Measurements from ENCODE around the gene ARHGEF17. TPM values are rescaled to one million over a fixed set of nuclear protein-coding genes. Genes with fewer than 3 reads are reported as not detected.

The ARHGEF17 gene
- total RNA-seq, 1 experiment from 2014 or later: 22.3 TPM

DNA sequence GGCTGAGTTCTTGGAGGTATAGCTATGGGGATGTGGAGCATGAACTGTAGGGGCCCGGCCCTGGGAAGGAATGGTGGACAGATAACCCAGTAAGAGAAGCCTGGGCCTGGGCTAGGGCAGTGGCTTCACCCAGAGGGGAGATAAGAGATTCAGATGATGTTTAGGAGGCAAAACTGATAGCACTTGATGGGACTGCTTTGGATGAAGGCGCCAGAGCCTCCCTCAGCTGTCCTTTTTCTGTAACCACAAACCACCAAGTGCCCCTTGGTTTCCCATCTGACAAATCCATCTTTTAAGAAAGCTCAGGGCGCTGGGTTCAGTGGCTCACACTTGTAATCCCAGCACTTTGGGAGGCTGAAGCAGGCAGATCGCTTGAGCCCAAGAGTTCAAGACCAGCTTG lies 91.6 kb downstream of the ARHGEF17 start:
- Mint-ChIP-seq H3K36me3 (ENCODE audit: insufficient read depth, unreplicated experiment) (peaks cover 27% of the 10 kb centered on the region), H3K4me3 (ENCODE audit: low read depth, unreplicated experiment) (no peak overlapping the region), H3K4me1 (ENCODE audit: low read depth, unreplicated experiment) (no peaks in the 10 kb centered on the region), H3K27me3 (ENCODE audit: unreplicated experiment) (no peaks in the 10 kb centered on the region), H3K9me3 (ENCODE audit: low read depth, unreplicated experiment) (no peaks in the 10 kb centered on the region), H3K27ac (ENCODE audit: unreplicated experiment) (no peak overlapping the region)
- CTCF ChIA-PET: interaction anchor here (1.8 kb wide), 1 partner anchor 49 kb away, joined by 8 read pairs; no protein-coding TSS in a partner anchor
- BruUV-seq (replicated peaks): no TSS peak
- TF ChIP-seq, protein P1, sequence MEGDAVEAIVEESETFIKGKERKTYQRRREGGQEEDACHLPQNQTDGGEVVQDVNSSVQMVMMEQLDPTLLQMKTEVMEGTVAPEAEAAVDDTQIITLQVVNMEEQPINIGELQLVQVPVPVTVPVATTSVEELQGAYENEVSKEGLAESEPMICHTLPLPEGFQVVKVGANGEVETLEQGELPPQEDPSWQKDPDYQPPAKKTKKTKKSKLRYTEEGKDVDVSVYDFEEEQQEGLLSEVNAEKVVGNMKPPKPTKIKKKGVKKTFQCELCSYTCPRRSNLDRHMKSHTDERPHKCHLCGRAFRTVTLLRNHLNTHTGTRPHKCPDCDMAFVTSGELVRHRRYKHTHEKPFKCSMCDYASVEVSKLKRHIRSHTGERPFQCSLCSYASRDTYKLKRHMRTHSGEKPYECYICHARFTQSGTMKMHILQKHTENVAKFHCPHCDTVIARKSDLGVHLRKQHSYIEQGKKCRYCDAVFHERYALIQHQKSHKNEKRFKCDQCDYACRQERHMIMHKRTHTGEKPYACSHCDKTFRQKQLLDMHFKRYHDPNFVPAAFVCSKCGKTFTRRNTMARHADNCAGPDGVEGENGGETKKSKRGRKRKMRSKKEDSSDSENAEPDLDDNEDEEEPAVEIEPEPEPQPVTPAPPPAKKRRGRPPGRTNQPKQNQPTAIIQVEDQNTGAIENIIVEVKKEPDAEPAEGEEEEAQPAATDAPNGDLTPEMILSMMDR (IDR thresholded peaks at IDR 0.05; ENCODE audit: unreplicated experiment): no peak
- no peak for DNase-seq
- intact Hi-C loops (cut with micrococcal nuclease; ENCODE audit: unreplicated experiment): no loop called here

DNA sequence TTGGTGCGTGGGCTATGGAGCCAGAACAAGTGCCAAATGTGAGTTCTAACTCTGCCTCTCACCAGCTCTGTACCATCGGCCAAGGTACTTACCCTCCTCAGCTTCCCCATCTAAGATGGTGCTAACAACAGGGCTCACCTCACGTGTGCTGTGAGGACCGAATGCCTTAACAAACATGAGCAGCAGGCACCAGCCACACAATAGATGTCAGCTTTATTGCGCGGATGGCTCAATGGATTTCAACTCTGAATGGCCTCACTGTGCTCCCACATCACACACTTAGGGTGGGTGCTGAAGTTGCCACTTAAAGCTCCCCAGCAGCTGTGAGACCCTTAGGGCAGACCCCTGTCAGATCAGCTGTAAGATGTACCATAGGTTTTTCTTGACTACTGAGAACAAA lies 92.2 kb downstream of the ARHGEF17 start:
- CTCF ChIA-PET: interaction anchor here (1.8 kb wide), 1 partner anchor 49 kb away, joined by 8 read pairs; no protein-coding TSS in a partner anchor
- Mint-ChIP-seq H3K36me3 (ENCODE audit: insufficient read depth, unreplicated experiment) (peaks cover 23% of the 10 kb centered on the region), H3K27ac (ENCODE audit: unreplicated experiment) (no peak overlapping the region), H3K27me3 (ENCODE audit: unreplicated experiment) (no peaks in the 10 kb centered on the region), H3K9me3 (ENCODE audit: low read depth, unreplicated experiment) (no peaks in the 10 kb centered on the region), H3K4me1 (ENCODE audit: low read depth, unreplicated experiment) (no peaks in the 10 kb centered on the region), H3K4me3 (ENCODE audit: low read depth, unreplicated experiment) (no peak overlapping the region)
- intact Hi-C loops (cut with micrococcal nuclease; ENCODE audit: unreplicated experiment): no loop called here
- no TSS peak for BruUV-seq (replicated peaks)
- TF ChIP-seq, protein P1 (IDR thresholded peaks at IDR 0.05; ENCODE audit: unreplicated experiment): no peak
- no peak for DNase-seq

DNA sequence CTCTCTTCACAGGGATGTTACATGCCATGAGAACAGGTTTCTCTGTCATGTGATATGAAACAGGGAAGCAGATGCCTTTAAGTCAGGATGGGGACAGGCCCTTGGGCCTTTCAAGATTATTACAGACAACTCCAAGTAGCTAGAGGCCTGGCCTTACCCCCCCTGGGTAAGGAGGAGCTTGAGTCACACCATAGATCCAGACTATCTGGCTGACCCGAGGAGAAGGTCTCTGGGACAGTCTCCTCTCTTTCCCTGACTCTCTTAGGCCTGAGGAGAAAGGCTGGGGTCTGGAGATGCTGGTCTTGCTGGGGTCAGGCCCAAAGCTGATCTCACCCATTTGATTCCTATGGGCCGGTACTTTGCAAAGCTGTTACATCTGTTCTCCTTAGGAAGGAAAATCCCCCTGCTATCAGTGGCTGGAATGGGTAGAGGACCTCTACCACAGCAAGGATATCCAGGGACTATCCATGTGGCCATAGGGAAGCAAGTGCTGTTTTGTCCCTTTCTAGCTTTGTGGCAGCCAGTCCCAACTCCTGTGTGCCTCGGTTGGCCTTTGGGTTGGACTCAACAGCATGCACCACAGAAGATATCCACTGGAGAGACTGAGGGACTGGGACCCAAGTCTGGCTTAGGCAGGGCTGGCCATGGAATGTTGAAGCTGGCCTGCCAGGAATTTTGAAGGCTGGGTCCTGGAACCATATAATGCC lies 93.3 kb downstream of the ARHGEF17 start:
- intact Hi-C loops (cut with micrococcal nuclease; ENCODE audit: unreplicated experiment): no loop called here
- CTCF ChIA-PET: no interaction called here
- peaks cover 15% of the 10 kb centered on the region for H3K36me3 Mint-ChIP-seq (ENCODE audit: insufficient read depth, unreplicated experiment)
- DNase-seq: no peak
- BruUV-seq (replicated peaks): no TSS peak
- no peaks in the 10 kb centered on the region for H3K4me1 Mint-ChIP-seq (ENCODE audit: low read depth, unreplicated experiment)
- H3K27ac Mint-ChIP-seq (ENCODE audit: unreplicated experiment): no peak overlapping the region
- H3K4me3 Mint-ChIP-seq (ENCODE audit: low read depth, unreplicated experiment): no peak overlapping the region
- no peaks in the 10 kb centered on the region for H3K9me3 Mint-ChIP-seq (ENCODE audit: low read depth, unreplicated experiment)
- TF ChIP-seq, protein P1 (IDR thresholded peaks at IDR 0.05; ENCODE audit: unreplicated experiment): no peak
- H3K27me3 Mint-ChIP-seq (ENCODE audit: unreplicated experiment): no peaks in the 10 kb centered on the region

DNA sequence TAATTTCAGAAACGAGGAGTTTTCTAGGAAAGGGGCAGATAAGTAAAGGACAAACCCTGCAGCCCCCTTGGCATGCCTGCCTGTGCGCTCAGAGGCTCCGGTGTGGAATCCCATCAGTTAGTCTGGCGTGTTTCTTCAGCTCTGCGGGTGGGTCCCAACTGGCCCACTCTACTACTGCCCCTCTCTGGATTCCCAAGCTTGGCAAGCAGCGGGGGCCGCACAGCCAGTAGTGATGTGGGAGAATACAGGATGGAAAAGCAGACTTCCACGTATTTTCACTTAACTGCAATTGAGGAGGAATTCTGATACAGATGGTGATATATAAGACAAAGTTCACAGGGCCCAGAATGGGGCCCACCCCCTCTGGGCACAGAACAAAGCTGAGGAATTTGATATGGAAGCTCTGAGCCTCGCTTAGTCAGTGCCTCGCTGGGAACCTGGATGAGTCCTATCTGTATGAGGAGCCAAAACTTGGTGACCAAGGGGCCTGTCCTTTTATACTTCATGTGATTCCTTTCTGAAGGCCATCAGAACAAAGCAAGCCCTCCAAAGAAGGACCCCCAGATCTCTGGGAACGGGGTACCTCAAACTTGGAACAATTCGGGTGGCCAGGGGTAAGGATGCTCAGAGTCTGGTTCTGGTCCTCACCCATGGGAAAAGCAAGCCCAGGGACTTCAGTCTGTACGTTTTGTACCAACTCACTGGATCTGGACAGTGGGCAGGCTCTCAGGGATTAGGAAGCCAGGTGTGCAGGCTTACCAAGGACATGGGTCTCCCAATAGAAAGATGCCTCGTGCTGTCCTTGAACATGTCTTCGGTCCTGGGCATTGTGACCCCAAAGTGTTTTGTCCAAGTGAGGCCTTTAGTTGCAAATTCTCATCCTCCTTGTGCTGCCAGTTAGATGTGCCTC lies 94.1 kb downstream of the ARHGEF17 start:
- TF ChIP-seq, protein P1 (IDR thresholded peaks at IDR 0.05; ENCODE audit: unreplicated experiment): no peak
- Mint-ChIP-seq H3K27me3 (ENCODE audit: unreplicated experiment) (no peaks in the 10 kb centered on the region), H3K9me3 (ENCODE audit: low read depth, unreplicated experiment) (no peaks in the 10 kb centered on the region), H3K27ac (ENCODE audit: unreplicated experiment) (no peak overlapping the region), H3K4me3 (ENCODE audit: low read depth, unreplicated experiment) (no peak overlapping the region), H3K36me3 (ENCODE audit: insufficient read depth, unreplicated experiment) (peaks cover 7% of the 10 kb centered on the region), H3K4me1 (ENCODE audit: low read depth, unreplicated experiment) (no peaks in the 10 kb centered on the region)
- BruUV-seq (replicated peaks): no TSS peak
- DNase-seq: no peak
- CTCF ChIA-PET: interaction anchor here (1.1 kb wide), 1 partner anchor 529 kb away, joined by 5 read pairs; no protein-coding TSS in a partner anchor
- intact Hi-C loops (cut with micrococcal nuclease; ENCODE audit: unreplicated experiment): no loop called here

Measured in Calu3 (cell line).